Neural progenitor cell (in vitro differentiated cells): Measurements from ENCODE around the gene GPR39.

Experiments used
- CTCF ChIP-seq: fragments of 200-600 bp; sonication (generic); IDR thresholded peaks from 2 replicates; pipeline ENCODE4 v1.5.1; 2017; ENCODE audit warnings: antibody characterized with exemption, mild to moderate bottlenecking
- EZH2 ChIP-seq: fragments of 200-600 bp; sonication (generic); IDR thresholded peaks from 2 replicates; pipeline ENCODE4 v1.6.1; 2017; ENCODE audit warnings: antibody characterized with exemption, mild to moderate bottlenecking, moderate library complexity
- EZH2phosphoT487 ChIP-seq: fragments of 200-600 bp; sonication (generic); IDR thresholded peaks from 2 replicates; pipeline ENCODE4 v1.6.1; 2017; ENCODE audit warnings: antibody characterized with exemption

DNA sequence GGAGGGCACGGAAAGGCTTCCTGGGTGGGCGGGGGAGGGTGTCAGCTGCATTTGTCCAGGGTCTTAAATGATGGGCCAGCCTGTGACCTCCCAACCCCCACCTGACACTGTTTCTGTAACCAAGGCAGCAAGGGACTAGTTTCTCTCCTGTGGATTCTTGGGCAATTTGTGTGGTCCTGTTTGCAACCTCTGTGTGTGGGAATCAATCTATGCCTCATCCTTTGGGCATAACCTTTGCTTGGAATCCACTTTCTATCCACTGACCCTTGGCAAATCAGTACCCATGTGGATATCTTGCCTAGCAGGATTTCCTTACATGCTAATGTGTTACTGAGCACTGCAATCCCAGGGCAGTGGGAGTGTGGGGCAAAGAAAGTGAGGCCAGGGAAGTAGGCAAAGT lies 54.1 kb downstream of the GPR39 start:
- TF ChIP-seq CTCF (no peak), EZH2phosphoT487 (no peak), EZH2 (no peak)
